ENCODE data around the gene ENPP7. TPM values are rescaled to one million over a fixed set of nuclear protein-coding genes. Genes with fewer than 3 reads are reported as not detected.

The ENPP7 gene
- polyA plus RNA-seq, 3 donors: not detected

GRCh38 chr17:79748295-79749099 lies 17.8 kb downstream of the ENPP7 start:
- Histone ChIP-seq H3K9me3 (replicated peaks in 1 of 2; ENCODE audit: control insufficient read depth in 1 of 2, insufficient read depth in 1 of 2, low read length in 2 of 2) (no peaks in the 10 kb centered on the region), H3K4me1 (ENCODE audit: control insufficient read depth in 1 of 2, insufficient read depth in 2 of 2, low read length in 2 of 2) (peaks cover 0 to 6% of the 10 kb centered on the region in 2 donors), H3K27me3 (ENCODE audit: control insufficient read depth in 2 of 2, insufficient read depth in 2 of 2, low read length in 2 of 2) (peaks cover 42 to 71% of the 10 kb centered on the region in 2 donors), H3K4me2 (replicated peaks; ENCODE audit: extremely low read depth, low read length, poor library complexity, severe bottlenecking) (no peak overlapping the region), H3K27ac (ENCODE audit: low read depth in 1 of 2, low read length in 2 of 2) (no peak overlapping the region), H3K36me3 (replicated peaks in 1 of 2; ENCODE audit: control insufficient read depth in 1 of 2, insufficient read depth in 2 of 2, low read length in 2 of 2) (no peaks in the 10 kb centered on the region), H4K20me1 (ENCODE audit: insufficient read depth, low read length) (no peaks in the 10 kb centered on the region), H3K79me2 (ENCODE audit: insufficient read depth, low read length) (no peaks in the 10 kb centered on the region), H3K4me3 (replicated peaks in 1 of 3; ENCODE audit: low read depth in 2 of 3, low read length in 3 of 3) (no peak overlapping the region), H3K9ac (ENCODE audit: insufficient read depth, low read length, poor library complexity, severe bottlenecking) (no peak overlapping the region), H2AFZ (ENCODE audit: insufficient read depth, low read depth, low read length, poor library complexity, severe bottlenecking) (no peak overlapping the region)
- H3K36me3 Mint-ChIP-seq: no peaks in the 10 kb centered on the region
- no peak for DNase-seq
- peaks cover 12% of the 10 kb centered on the region for H3K4me1 Mint-ChIP-seq
- peaks cover 0 to 9% (median 4%) of the 10 kb centered on the region in 7 donors for H3K9me3 Mint-ChIP-seq
- H3K4me3 Mint-ChIP-seq: peak overlapping the region in 1 of 2 donors; percentile 65
- WGBS (ENCODE audit: insufficient coverage): 5% methylated on average over 44 of the region's 55 CpGs
- intact Hi-C loops (cut with micrococcal nuclease): no loop called here
- H3K27ac Mint-ChIP-seq: no peak overlapping the region
- TF ChIP-seq, protein P1, sequence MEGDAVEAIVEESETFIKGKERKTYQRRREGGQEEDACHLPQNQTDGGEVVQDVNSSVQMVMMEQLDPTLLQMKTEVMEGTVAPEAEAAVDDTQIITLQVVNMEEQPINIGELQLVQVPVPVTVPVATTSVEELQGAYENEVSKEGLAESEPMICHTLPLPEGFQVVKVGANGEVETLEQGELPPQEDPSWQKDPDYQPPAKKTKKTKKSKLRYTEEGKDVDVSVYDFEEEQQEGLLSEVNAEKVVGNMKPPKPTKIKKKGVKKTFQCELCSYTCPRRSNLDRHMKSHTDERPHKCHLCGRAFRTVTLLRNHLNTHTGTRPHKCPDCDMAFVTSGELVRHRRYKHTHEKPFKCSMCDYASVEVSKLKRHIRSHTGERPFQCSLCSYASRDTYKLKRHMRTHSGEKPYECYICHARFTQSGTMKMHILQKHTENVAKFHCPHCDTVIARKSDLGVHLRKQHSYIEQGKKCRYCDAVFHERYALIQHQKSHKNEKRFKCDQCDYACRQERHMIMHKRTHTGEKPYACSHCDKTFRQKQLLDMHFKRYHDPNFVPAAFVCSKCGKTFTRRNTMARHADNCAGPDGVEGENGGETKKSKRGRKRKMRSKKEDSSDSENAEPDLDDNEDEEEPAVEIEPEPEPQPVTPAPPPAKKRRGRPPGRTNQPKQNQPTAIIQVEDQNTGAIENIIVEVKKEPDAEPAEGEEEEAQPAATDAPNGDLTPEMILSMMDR (IDR thresholded peaks at IDR 0.05): no peak
- peaks cover 67 to 88% (median 72%) of the 10 kb centered on the region in 3 donors for H3K27me3 Mint-ChIP-seq (ENCODE audit: low read depth in 3 of 3)

DNA sequence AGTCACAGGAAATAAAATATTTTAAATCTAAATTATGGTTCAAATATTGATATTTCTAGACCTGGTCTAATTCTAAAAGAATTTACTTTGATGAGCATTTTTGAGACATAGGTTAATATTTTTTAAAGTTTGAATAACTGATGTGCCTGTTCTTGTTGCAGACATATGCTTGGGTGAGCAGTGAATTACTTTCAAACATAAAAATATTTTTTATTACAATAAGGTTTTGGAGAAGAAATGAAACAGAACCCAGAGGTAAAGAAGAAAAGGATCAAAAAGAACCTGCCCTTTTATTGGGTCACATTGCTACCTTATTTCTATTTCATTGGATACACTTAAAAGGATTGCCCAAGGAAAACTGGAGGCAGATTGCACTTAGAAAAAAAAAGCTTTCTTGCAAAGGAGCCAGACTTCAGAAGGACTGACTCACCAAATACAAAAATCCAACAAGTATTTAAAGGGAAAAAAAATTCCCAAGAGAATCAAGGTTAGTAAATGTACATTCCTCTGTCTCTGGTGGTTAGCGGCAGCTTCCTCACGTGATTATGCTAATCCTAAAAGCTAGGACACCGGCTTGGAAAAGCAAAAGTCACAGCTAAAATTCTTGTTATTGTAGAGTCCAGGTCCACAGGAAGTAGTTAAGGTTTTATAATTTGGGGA lies 18.5 kb downstream of the ENPP7 start:
- peaks cover 67 to 85% (median 75%) of the 10 kb centered on the region in 3 donors for H3K27me3 Mint-ChIP-seq (ENCODE audit: low read depth in 3 of 3)
- H3K27me3 ChIP-seq (ENCODE audit: control insufficient read depth in 2 of 2, insufficient read depth in 2 of 2, low read length in 2 of 2): peaks cover 42 to 71% of the 10 kb centered on the region in 2 donors

More for the DNA sequence above, 18.5 kb downstream of the ENPP7 start:
- H3K27ac Mint-ChIP-seq: no peak overlapping the region
- no peaks in the 10 kb centered on the region for H3K36me3 ChIP-seq (replicated peaks in 1 of 2; ENCODE audit: control insufficient read depth in 1 of 2, insufficient read depth in 2 of 2, low read length in 2 of 2)
- H3K4me3 ChIP-seq (replicated peaks in 1 of 3; ENCODE audit: low read depth in 2 of 3, low read length in 3 of 3): no peak overlapping the region
- peaks cover 0 to 9% (median 4%) of the 10 kb centered on the region in 7 donors for H3K9me3 Mint-ChIP-seq
- intact Hi-C loops (cut with micrococcal nuclease): no loop called here
- no peak overlapping the region for H2AFZ ChIP-seq (ENCODE audit: insufficient read depth, low read depth, low read length, poor library complexity, severe bottlenecking)
- TF ChIP-seq, protein P1 (IDR thresholded peaks at IDR 0.05): no peak
- H3K4me1 ChIP-seq (ENCODE audit: control insufficient read depth in 1 of 2, insufficient read depth in 2 of 2, low read length in 2 of 2): peaks cover 0 to 6% of the 10 kb centered on the region in 2 donors
- no peaks in the 10 kb centered on the region for H4K20me1 ChIP-seq (ENCODE audit: insufficient read depth, low read length)
- H3K36me3 Mint-ChIP-seq: no peaks in the 10 kb centered on the region
- H3K79me2 ChIP-seq (ENCODE audit: insufficient read depth, low read length): no peaks in the 10 kb centered on the region
- no peak overlapping the region for H3K4me2 ChIP-seq (replicated peaks; ENCODE audit: extremely low read depth, low read length, poor library complexity, severe bottlenecking)
- peaks cover 12% of the 10 kb centered on the region for H3K4me1 Mint-ChIP-seq
- no peak overlapping the region for H3K27ac ChIP-seq (ENCODE audit: low read depth in 1 of 2, low read length in 2 of 2)
- no peak overlapping the region for H3K9ac ChIP-seq (ENCODE audit: insufficient read depth, low read length, poor library complexity, severe bottlenecking)
- H3K4me3 Mint-ChIP-seq: peak overlapping the region in 1 of 2 donors; percentile 63
- WGBS (ENCODE audit: insufficient coverage): 67% methylated on average over 1 of the region's 3 CpGs
- no peaks in the 10 kb centered on the region for H3K9me3 ChIP-seq (replicated peaks in 1 of 2; ENCODE audit: control insufficient read depth in 1 of 2, insufficient read depth in 1 of 2, low read length in 2 of 2)
- no peak for DNase-seq
